Activated CD4-positive, CD25-positive, alpha-beta regulatory T cell treated with anti-CD3 and anti-CD28 coated beads, Interleukin-2, amount 50 U/mL, for 24 hours (primary cell): ENCODE results near the gene ADGRL3.

Experiments
- ATAC-seq, 2 donors: fragments of 150-1000 bp; cut with Tn5 transposase; one replicate each; pipeline ENCODE4 v1.10.0; 2021; ENCODE audit warnings: mild to moderate bottlenecking in 1 of 2, moderate library complexity in 1 of 2

The ADGRL3 gene

GRCh38 chr4:61431131-61431530, 231.0 kb downstream of the ADGRL3 start:
- ATAC-seq: no peak

- ATAC-seq: no peak
Observed at GRCh38 chr4:61437923-61438322, 237.8 kb downstream of the ADGRL3 start.

GRCh38 chr4:61440321-61440720, 240.2 kb downstream of the ADGRL3 start:
- no peak for ATAC-seq

GRCh38 chr4:61442936-61443335, 242.8 kb downstream of the ADGRL3 start:
- ATAC-seq: no peak

- ATAC-seq: no peak
Observed at GRCh38 chr4:61443813-61444510, 243.8 kb downstream of the ADGRL3 start.

GRCh38 chr4:61445374-61446063, 245.4 kb downstream of the ADGRL3 start:
- no peak for ATAC-seq

GRCh38 chr4:61446941-61447340, 246.8 kb downstream of the ADGRL3 start:
- ATAC-seq: no peak

- ATAC-seq: no peak
Observed at GRCh38 chr4:61447918-61448317, 247.8 kb downstream of the ADGRL3 start.

GRCh38 chr4:61451935-61452334, 251.8 kb downstream of the ADGRL3 start:
- no peak for ATAC-seq

- ATAC-seq: no peak
Observed at GRCh38 chr4:61461956-61462355, 261.8 kb downstream of the ADGRL3 start.

GRCh38 chr4:61462451-61463326, 262.6 kb downstream of the ADGRL3 start:
- ATAC-seq: no peak

GRCh38 chr4:61468024-61468720, 268.0 kb downstream of the ADGRL3 start:
- no peak for ATAC-seq

- no peak for ATAC-seq
Observed at GRCh38 chr4:61473306-61473705, 273.2 kb downstream of the ADGRL3 start.

- ATAC-seq: no peak
Observed at GRCh38 chr4:61478340-61478739, 278.2 kb downstream of the ADGRL3 start.

GRCh38 chr4:61485056-61485455, 284.9 kb downstream of the ADGRL3 start:
- ATAC-seq: no peak

GRCh38 chr4:61489927-61490326, 289.8 kb downstream of the ADGRL3 start:
- ATAC-seq: no peak

- ATAC-seq: no peak
Observed at GRCh38 chr4:61493041-61493440, 292.9 kb downstream of the ADGRL3 start.

GRCh38 chr4:61493470-61493869, 293.3 kb downstream of the ADGRL3 start:
- no peak for ATAC-seq

- no peak for ATAC-seq
Observed at GRCh38 chr4:61500883-61501282, 300.8 kb downstream of the ADGRL3 start.

- no peak for ATAC-seq
Observed at GRCh38 chr4:61501812-61502211, 301.7 kb downstream of the ADGRL3 start.

GRCh38 chr4:61505773-61506685, 305.9 kb downstream of the ADGRL3 start:
- no peak for ATAC-seq

GRCh38 chr4:61507091-61507490, 307.0 kb downstream of the ADGRL3 start:
- no peak for ATAC-seq
